ENCODE results near the gene ZNF548. TPM values are rescaled to one million over a fixed set of nuclear protein-coding genes. Genes with fewer than 3 reads are reported as not detected.

ZNF548 gene
- 10 to 100 TPM; 21.2 to 48.2 (median 34.6) TPM for total RNA-seq
- 10 to 100 TPM; 12.4 to 14.2 (median 12.5) TPM for polyA plus RNA-seq
- long read RNA-seq, donor 1, transcript ZNF548-201 (4 exons, 2,115 nt) = major isoform, 5 of 5 reads
- long read RNA-seq, donor 1, partial matches to known transcripts = 0 of 5 reads
- long read RNA-seq, donor 1, other reads (novel, unspliced or antisense) = 0 of 5 reads
- long read RNA-seq, donor 2, partial matches to known transcripts = 0 of 3 reads
- long read RNA-seq, donor 2, other reads (novel, unspliced or antisense) = 0 of 3 reads

GRCh38 chr19:57389730-57390598 is at the start of gene ZNF548:
Gene ZNF548, plus strand, starts transcription at chr19:57389854. Its CDS starts 246 bp downstream, at chr19:57390100.
- peak in 8 of 11 experiments; percentile 12 to 57 (median 42) for TF ChIP-seq CTCF (IDR thresholded peaks at IDR 0.05 in 8 of 11, conservative IDR thresholded peaks at IDR 0.05 in 3 of 11)
- peak in 1 of 3 donors; percentile 29 for TF ChIP-seq POLR2A (IDR thresholded peaks at IDR 0.05)
- TF ChIP-seq POLR2AphosphoS5 (IDR thresholded peaks at IDR 0.05) = peak; percentile 89 to 93 (median 92)
- Histone ChIP-seq H3K4me3 (peak within 1 kb of the TSS; percentile 55 to 85 (median 74)), H3K4me1 (peaks cover 6 to 43% (median 21%) of the 10 kb centered on the region in 6 donors), H3K36me3 (peaks cover 0 to 24% (median 9%) of the 10 kb centered on the region in 6 donors), H3K27ac (peak within 1 kb of the TSS; percentile 82 to 94 (median 90)), H3K27me3 (replicated peaks in 1 of 7) (no peaks in the 10 kb centered on the region), H3K9me3 (peaks cover 0 to 12% (median 0%) of the 10 kb centered on the region in 8 donors)
- intact Hi-C loops (cut with DNase I; ENCODE audit: low total_unique reads) = no loop called here
- WGBS, 5 donors = 0 to 1% (median 1%) methylated on average over 24 to 50 of the region's 50 CpGs
- DNase-seq = peak; percentile 97

DNA sequence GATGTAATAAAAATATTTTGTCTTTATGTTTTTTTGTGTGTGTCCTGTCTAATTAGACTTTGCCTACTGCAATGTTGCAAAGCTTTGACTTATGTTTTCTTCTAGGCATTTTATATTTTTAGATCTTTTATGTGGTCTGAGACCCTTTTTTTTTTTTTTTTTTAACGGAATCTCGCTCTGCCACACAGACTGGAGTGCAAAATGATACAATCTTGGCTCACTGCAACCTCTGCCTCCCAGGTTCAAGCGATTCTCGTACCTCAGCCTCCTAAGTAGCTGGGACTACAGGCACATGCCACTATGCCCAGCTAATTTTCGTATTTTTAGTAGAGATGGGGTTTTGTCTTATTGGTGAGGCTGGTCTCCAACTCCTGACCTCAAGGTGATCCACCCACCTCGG is 47.1 kb upstream of the ZNF548 start:
- WGBS, 5 donors = 67 to 80% (median 76%) methylated on average over 6 of the region's 6 CpGs
- Histone ChIP-seq H3K27ac (no peak overlapping the region), H3K27me3 (replicated peaks in 1 of 7) (peaks cover 0 to 12% (median 0%) of the 10 kb centered on the region in 7 donors), H3K4me3 (no peak overlapping the region), H3K9me3 (peaks cover 0 to 8% (median 0%) of the 10 kb centered on the region in 8 donors), H3K36me3 (no peaks in the 10 kb centered on the region), H3K4me1 (no peaks in the 10 kb centered on the region)
- intact Hi-C loops (cut with DNase I; ENCODE audit: low total_unique reads) = no loop called here
- no peak for DNase-seq
- TF ChIP-seq POLR2A (IDR thresholded peaks at IDR 0.05) = no peak
- no peak for TF ChIP-seq CTCF (IDR thresholded peaks at IDR 0.05 in 8 of 11, conservative IDR thresholded peaks at IDR 0.05 in 3 of 11)
- no peak for TF ChIP-seq POLR2AphosphoS5 (IDR thresholded peaks at IDR 0.05)

DNA sequence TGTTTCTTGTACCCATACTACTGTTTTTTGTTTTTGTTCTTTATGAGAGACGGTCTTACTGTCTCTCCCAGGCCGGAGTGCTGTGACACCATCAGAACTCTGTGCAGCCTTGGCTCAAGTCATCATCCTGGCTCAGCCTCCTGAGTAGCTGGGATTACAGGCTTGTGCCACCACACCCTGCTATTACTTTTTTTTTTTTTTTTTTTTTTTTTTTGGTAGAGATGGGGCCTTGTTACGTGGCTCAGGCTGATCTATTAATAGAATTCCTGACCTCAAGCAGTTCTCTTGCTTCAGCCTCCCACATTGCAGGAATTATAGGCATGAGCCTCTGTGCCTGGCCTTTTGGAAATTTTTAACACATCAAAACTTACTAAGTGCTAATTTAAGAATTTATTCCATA is 41.5 kb upstream of the ZNF548 start:
- DNase-seq = no peak

More for the DNA sequence above, 41.5 kb upstream of the ZNF548 start:
- intact Hi-C loops (cut with DNase I; ENCODE audit: low total_unique reads) = no loop called here
- Histone ChIP-seq H3K27me3 (replicated peaks in 1 of 7) (peaks cover 0 to 15% (median 0%) of the 10 kb centered on the region in 7 donors), H3K4me1 (peaks cover 14 to 26% (median 21%) of the 10 kb centered on the region in 6 donors), H3K36me3 (peaks cover 0 to 9% (median 1%) of the 10 kb centered on the region in 6 donors), H3K9me3 (peaks cover 0 to 7% (median 2%) of the 10 kb centered on the region in 8 donors), H3K4me3 (no peak overlapping the region), H3K27ac (no peak overlapping the region)
- WGBS, 5 donors = 68 to 78% (median 71%) methylated on average over 3 of the region's 3 CpGs
- TF ChIP-seq CTCF (IDR thresholded peaks at IDR 0.05 in 8 of 11, conservative IDR thresholded peaks at IDR 0.05 in 3 of 11) (no peak), POLR2A (IDR thresholded peaks at IDR 0.05) (no peak), POLR2AphosphoS5 (IDR thresholded peaks at IDR 0.05) (no peak)

Measured in spleen (tissue), 13 donors.